ENCODE measurements around the gene R3HDML.

- TF ChIP-seq CTCF (IDR thresholded peaks at IDR 0.05) (no peak), POLR2A (IDR thresholded peaks at IDR 0.05) (no peak)
These were observed 12.5 kb downstream of the R3HDML start for GRCh38 chr20:44349349-44349748.

Data from Peyer's patch (tissue), 4 donors.